Activated CD8-positive, alpha-beta memory T cell treated with anti-CD3 and anti-CD28 coated beads, Interleukin-2, amount 50 U/mL, for 24 hours (primary cell): Measurements from ENCODE around the gene VANGL2.

ENCODE experiments used
- DNase-seq: peaks from one replicate; pipeline ENCODE4 v3.0.0-alpha.2; 2020; ENCODE audit errors: extremely low read depth

Gene VANGL2

GRCh38 chr1:160400223-160400645 is at the start of gene VANGL2:
VANGL2 (plus strand) TSS chr1:160400564; CDS start chr1:160415838, 15,274 bp downstream.
- DNase-seq = no peak

- DNase-seq = no peak
These were observed 48.7 kb upstream of the VANGL2 start for GRCh38 chr1:160351629-160352028.

GRCh38 chr1:160352555-160352954 is 47.8 kb upstream of the VANGL2 start:
- DNase-seq = no peak

GRCh38 chr1:160353223-160353622 is 47.1 kb upstream of the VANGL2 start:
- DNase-seq = no peak

GRCh38 chr1:160354388-160354985 is 45.9 kb upstream of the VANGL2 start:
- no peak for DNase-seq

GRCh38 chr1:160357286-160358002 is 42.9 kb upstream of the VANGL2 start:
- no peak for DNase-seq

- no peak for DNase-seq
These were observed 42.3 kb upstream of the VANGL2 start for GRCh38 chr1:160358073-160358472.

GRCh38 chr1:160359559-160360226 is 40.7 kb upstream of the VANGL2 start:
- no peak for DNase-seq

- no peak for DNase-seq
These were observed 40.1 kb upstream of the VANGL2 start for GRCh38 chr1:160360227-160360695.

GRCh38 chr1:160361199-160361598 is 39.2 kb upstream of the VANGL2 start:
- no peak for DNase-seq

GRCh38 chr1:160361814-160362167 is 38.6 kb upstream of the VANGL2 start:
- no peak for DNase-seq

GRCh38 chr1:160362168-160362957 is 38.0 kb upstream of the VANGL2 start:
- no peak for DNase-seq

GRCh38 chr1:160363010-160363409 is 37.4 kb upstream of the VANGL2 start:
- DNase-seq = no peak

GRCh38 chr1:160363951-160364735 is 36.2 kb upstream of the VANGL2 start:
- DNase-seq = no peak

- no peak for DNase-seq
These were observed 35.0 kb upstream of the VANGL2 start for GRCh38 chr1:160365325-160365724.

GRCh38 chr1:160366731-160367515 is 33.4 kb upstream of the VANGL2 start, which contains the start of gene NHLH1:
NHLH1 (plus strand) TSS chr1:160367071; CDS start chr1:160370732, 3,661 bp downstream.
- DNase-seq = no peak

- DNase-seq = no peak
These were observed 32.9 kb upstream of the VANGL2 start for GRCh38 chr1:160367516-160367900.

- DNase-seq = no peak
These were observed 32.1 kb upstream of the VANGL2 start for GRCh38 chr1:160367934-160368923.

- DNase-seq = no peak
These were observed 31.3 kb upstream of the VANGL2 start for GRCh38 chr1:160369087-160369486.
